ENCODE measurements around the gene CENPO.

CENPO gene

GRCh38 chr2:24768601-24769000, 24.6 kb upstream of the CENPO start:
- H3K4me3 ChIP-seq (replicated peaks; ENCODE audit: low read depth, low read length), result no peak overlapping the region
- no peak for TF ChIP-seq CTCF (IDR thresholded peaks at IDR 0.05; ENCODE audit: low read depth, low read length, missing control alignments)
- no peak for DNase-seq (ENCODE audit: extremely low read depth, low read depth)

GRCh38 chr2:24771061-24771460, 22.2 kb upstream of the CENPO start:
- no peak for DNase-seq (ENCODE audit: extremely low read depth, low read depth)
- H3K4me3 ChIP-seq (replicated peaks; ENCODE audit: low read depth, low read length), result no peak overlapping the region
- no peak for TF ChIP-seq CTCF (IDR thresholded peaks at IDR 0.05; ENCODE audit: low read depth, low read length, missing control alignments)

- no peak for DNase-seq (ENCODE audit: extremely low read depth, low read depth)
- no peak for TF ChIP-seq CTCF (IDR thresholded peaks at IDR 0.05; ENCODE audit: low read depth, low read length, missing control alignments)
- no peak overlapping the region for H3K4me3 ChIP-seq (replicated peaks; ENCODE audit: low read depth, low read length)
Measured at GRCh38 chr2:24771764-24772586, 21.2 kb upstream of the CENPO start.

GRCh38 chr2:24774373-24774772, 18.9 kb upstream of the CENPO start:
- H3K4me3 ChIP-seq (replicated peaks; ENCODE audit: low read depth, low read length), result no peak overlapping the region
- no peak for TF ChIP-seq CTCF (IDR thresholded peaks at IDR 0.05; ENCODE audit: low read depth, low read length, missing control alignments)
- no peak for DNase-seq (ENCODE audit: extremely low read depth, low read depth)

- no peak for TF ChIP-seq CTCF (IDR thresholded peaks at IDR 0.05; ENCODE audit: low read depth, low read length, missing control alignments)
- no peak overlapping the region for H3K4me3 ChIP-seq (replicated peaks; ENCODE audit: low read depth, low read length)
- no peak for DNase-seq (ENCODE audit: extremely low read depth, low read depth)
Measured at GRCh38 chr2:24779116-24779515, 14.1 kb upstream of the CENPO start.

GRCh38 chr2:24783641-24784040, 9.6 kb upstream of the CENPO start:
- no peak for TF ChIP-seq CTCF (IDR thresholded peaks at IDR 0.05; ENCODE audit: low read depth, low read length, missing control alignments)
- no peak for DNase-seq (ENCODE audit: extremely low read depth, low read depth)
- no peak overlapping the region for H3K4me3 ChIP-seq (replicated peaks; ENCODE audit: low read depth, low read length)

Data from HFF-Myc (cell line).